ENCODE measurements around the gene PEX14. TPM values are rescaled to one million over a fixed set of nuclear protein-coding genes. Genes with fewer than 3 reads are reported as not detected.

PEX14 gene
- total and polyA plus RNA-seq, 2 experiments from 2014 or later = 10.0 to 20.9 TPM

- Histone ChIP-seq H3K9me3 (ENCODE audit: low read depth) (no peaks in the 10 kb centered on the region), H3K4me3 (no peak overlapping the region), H3K4me2 (no peak overlapping the region), H3K4me1 (ENCODE audit: insufficient read depth) (peaks cover 16% of the 10 kb centered on the region), H3K36me3 (replicated peaks; ENCODE audit: insufficient read depth, low read depth) (no peaks in the 10 kb centered on the region), H3K27ac (no peak overlapping the region), H4K20me1 (ENCODE audit: insufficient read depth, poor library complexity, severe bottlenecking) (peaks cover 11% of the 10 kb centered on the region), H2AFZ (no peak overlapping the region), H3K9me2 (replicated peaks; ENCODE audit: insufficient read depth) (no peaks in the 10 kb centered on the region), H3K79me2 (peaks cover 73% of the 10 kb centered on the region), H3K27me3 (no peaks in the 10 kb centered on the region)
- WGBS (ENCODE audit: low lambda C conversion rate, missing lambda C conversion rate) = 83% methylated on average over 3 of the region's 3 CpGs
- TF ChIP-seq EZH2 (IDR thresholded peaks at IDR 0.05; ENCODE audit: borderline replicate concordance) (no peak), CTCF (IDR thresholded peaks at IDR 0.05; ENCODE audit: poor library complexity) (no peak), EZH2phosphoT487 (IDR thresholded peaks at IDR 0.05; ENCODE audit: low read depth, severe bottlenecking, unreplicated experiment) (no peak)
- DNase-seq (ENCODE audit: low spot score) = no peak
These were observed 47.6 kb downstream of the PEX14 start for GRCh38 chr1:10522322-10522860.

DNA sequence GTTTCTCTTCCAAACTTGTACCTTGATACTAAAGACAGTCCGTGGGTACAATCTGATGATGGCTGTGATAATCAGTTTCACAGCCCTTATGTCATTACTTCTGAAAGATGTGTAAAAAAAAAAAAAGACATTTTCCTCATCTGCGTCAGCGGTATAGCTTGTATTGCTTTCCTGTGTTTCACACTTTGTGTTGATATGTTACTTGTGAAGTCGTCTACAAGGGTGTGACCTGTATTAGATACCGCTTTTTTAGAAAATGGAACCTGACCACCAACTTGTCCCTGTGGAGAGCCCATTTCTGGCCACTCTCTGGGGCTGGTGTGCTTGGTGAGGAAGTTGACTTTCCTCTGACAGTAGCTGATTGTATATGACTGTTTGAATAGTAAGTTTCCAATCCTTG lies 50.5 kb downstream of the PEX14 start:
- Histone ChIP-seq H3K27me3 (no peaks in the 10 kb centered on the region), H3K27ac (no peak overlapping the region), H3K4me1 (ENCODE audit: insufficient read depth) (peaks cover 21% of the 10 kb centered on the region), H2AFZ (no peak overlapping the region), H3K4me3 (no peak overlapping the region), H3K79me2 (peaks cover 61% of the 10 kb centered on the region), H3K9me2 (replicated peaks; ENCODE audit: insufficient read depth) (no peaks in the 10 kb centered on the region), H4K20me1 (ENCODE audit: insufficient read depth, poor library complexity, severe bottlenecking) (peaks cover 12% of the 10 kb centered on the region), H3K4me2 (no peak overlapping the region), H3K36me3 (replicated peaks; ENCODE audit: insufficient read depth, low read depth) (no peaks in the 10 kb centered on the region), H3K9me3 (ENCODE audit: low read depth) (no peaks in the 10 kb centered on the region)
- 95% methylated on average over 5 of the region's 5 CpGs for WGBS (ENCODE audit: low lambda C conversion rate, missing lambda C conversion rate)
- TF ChIP-seq EZH2 (IDR thresholded peaks at IDR 0.05; ENCODE audit: borderline replicate concordance) = no peak
- TF ChIP-seq CTCF (IDR thresholded peaks at IDR 0.05; ENCODE audit: poor library complexity) = no peak
- TF ChIP-seq EZH2phosphoT487 (IDR thresholded peaks at IDR 0.05; ENCODE audit: low read depth, severe bottlenecking, unreplicated experiment) = no peak
- DNase-seq (ENCODE audit: low spot score) = no peak

- Histone ChIP-seq H3K4me1 (ENCODE audit: insufficient read depth) (peaks cover 27% of the 10 kb centered on the region), H3K9me3 (ENCODE audit: low read depth) (no peaks in the 10 kb centered on the region), H3K79me2 (peaks cover 60% of the 10 kb centered on the region), H3K27ac (peak overlapping the region; percentile 68), H3K9me2 (replicated peaks; ENCODE audit: insufficient read depth) (no peaks in the 10 kb centered on the region), H3K36me3 (replicated peaks; ENCODE audit: insufficient read depth, low read depth) (no peaks in the 10 kb centered on the region), H2AFZ (no peak overlapping the region), H3K27me3 (no peaks in the 10 kb centered on the region), H3K4me3 (no peak overlapping the region), H3K4me2 (no peak overlapping the region), H4K20me1 (ENCODE audit: insufficient read depth, poor library complexity, severe bottlenecking) (peaks cover 24% of the 10 kb centered on the region)
- WGBS (ENCODE audit: low lambda C conversion rate, missing lambda C conversion rate) = 67% methylated on average over 13 of the region's 13 CpGs
- TF ChIP-seq EZH2 (IDR thresholded peaks at IDR 0.05; ENCODE audit: borderline replicate concordance) (no peak), CTCF (IDR thresholded peaks at IDR 0.05; ENCODE audit: poor library complexity) (no peak), EZH2phosphoT487 (IDR thresholded peaks at IDR 0.05; ENCODE audit: low read depth, severe bottlenecking, unreplicated experiment) (no peak)
- DNase-seq (ENCODE audit: low spot score) = peak; percentile 67
These were observed 53.6 kb downstream of the PEX14 start for GRCh38 chr1:10528066-10529014.

Data from hepatocyte (in vitro differentiated cells).